GM19324 (cell line): ENCODE data around the gene PAAF1.
A peak's percentile ranks its signal among the peaks of the same experiment; 100 is the strongest.

Experiments
- ATAC-seq: cut with Tn5 transposase; IDR thresholded peaks from one replicate; pipeline ENCODE4 v1.9.1; 2021; ENCODE audit warnings: mild to moderate bottlenecking, moderate library complexity; ENCODE audit not compliant: unreplicated experiment, low FRiP score

The PAAF1 gene, protein sequence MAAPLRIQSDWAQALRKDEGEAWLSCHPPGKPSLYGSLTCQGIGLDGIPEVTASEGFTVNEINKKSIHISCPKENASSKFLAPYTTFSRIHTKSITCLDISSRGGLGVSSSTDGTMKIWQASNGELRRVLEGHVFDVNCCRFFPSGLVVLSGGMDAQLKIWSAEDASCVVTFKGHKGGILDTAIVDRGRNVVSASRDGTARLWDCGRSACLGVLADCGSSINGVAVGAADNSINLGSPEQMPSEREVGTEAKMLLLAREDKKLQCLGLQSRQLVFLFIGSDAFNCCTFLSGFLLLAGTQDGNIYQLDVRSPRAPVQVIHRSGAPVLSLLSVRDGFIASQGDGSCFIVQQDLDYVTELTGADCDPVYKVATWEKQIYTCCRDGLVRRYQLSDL

DNA sequence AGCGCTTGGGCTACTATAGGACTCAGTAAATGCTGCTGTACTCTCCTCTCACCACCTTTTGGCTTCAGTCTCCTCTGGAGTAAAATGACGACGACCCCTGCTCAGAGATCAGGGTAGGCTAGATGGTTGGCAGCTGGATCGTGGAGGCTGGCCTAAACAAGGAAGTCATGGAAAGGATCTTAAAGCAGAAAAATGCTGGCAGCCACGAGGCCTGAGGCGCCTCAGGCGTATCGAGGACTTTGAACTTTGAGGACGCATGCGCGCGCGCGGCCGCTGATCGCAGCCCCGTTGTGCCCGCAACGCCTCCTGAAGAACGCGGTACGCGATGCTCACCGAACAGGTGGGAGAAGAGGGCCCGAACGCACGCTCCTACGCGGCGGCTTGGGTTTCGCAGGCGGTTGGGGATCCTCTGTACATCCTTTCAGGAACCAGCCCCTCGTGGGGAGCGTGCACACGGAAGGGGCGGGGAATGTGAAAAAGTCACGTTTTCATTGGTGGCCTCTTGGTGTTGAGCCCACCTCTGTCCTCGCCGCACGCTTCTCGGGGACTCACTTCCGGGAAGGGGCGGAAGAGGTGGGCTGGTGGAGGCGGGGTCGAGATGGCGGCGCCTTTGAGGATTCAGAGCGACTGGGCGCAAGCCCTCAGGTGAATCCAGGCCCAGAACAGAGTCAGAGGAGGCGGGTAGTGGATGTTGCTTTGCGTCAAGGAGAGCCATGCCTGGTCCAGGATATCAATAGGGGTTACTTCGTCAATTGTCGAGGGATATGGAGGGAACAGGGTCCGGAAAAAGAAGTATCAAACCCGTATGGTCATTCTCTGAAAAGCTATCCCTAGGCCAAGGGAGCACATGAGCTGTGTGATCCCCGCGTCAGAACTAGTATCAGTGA lies at the start of gene PAAF1, which contains the start of gene COA4:
TSS of gene PAAF1 (plus strand) at position 576 of the 887 bp plus-strand sequence. CDS start at position 599, 23 bp downstream.
TSS of gene COA4 (minus strand) at position 423 of the 887 bp plus-strand sequence. CDS start 3,468 bp downstream, outside the sequence.
- peak; percentile 98 for ATAC-seq

DNA sequence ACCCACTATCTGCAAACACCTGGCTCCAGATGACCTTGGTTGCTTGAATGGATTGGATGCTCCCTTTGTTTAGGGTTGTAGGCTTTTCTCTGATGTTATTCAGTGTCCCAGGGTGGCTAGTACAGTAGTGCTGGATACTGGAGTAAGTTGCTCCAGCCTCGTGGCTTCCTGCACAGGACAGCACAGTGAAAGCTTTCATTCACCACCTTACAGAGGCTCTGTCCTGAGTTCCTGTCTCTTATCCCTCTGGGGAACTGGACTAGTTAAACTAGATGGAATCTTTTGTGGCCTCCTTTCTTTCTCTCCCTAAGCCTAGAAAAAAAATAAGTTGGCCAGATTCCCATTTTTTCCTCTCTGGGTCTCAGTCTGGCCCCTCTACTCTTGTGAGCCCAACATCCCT lies 46.5 kb upstream of the PAAF1 start:
- no peak for ATAC-seq

DNA sequence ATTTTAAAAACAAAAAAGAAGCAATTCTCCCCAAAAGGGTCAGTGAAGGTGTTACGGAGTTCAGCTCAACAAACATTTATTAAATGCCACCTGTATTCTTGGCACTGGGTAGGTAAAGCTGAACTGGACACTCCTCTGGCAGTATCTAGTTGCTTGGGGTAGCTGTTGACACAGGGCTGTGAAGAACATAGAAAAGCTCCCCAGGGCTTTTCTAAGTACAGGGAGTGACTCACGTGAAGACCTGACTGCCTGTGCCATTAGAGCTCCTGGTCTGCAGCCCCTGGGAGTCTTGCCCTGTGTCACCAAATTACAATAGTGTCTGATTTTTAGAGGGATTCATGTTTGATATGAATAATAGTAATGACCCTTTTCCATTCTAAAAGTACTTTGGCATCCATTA lies 43.7 kb upstream of the PAAF1 start:
- ATAC-seq: no peak

DNA sequence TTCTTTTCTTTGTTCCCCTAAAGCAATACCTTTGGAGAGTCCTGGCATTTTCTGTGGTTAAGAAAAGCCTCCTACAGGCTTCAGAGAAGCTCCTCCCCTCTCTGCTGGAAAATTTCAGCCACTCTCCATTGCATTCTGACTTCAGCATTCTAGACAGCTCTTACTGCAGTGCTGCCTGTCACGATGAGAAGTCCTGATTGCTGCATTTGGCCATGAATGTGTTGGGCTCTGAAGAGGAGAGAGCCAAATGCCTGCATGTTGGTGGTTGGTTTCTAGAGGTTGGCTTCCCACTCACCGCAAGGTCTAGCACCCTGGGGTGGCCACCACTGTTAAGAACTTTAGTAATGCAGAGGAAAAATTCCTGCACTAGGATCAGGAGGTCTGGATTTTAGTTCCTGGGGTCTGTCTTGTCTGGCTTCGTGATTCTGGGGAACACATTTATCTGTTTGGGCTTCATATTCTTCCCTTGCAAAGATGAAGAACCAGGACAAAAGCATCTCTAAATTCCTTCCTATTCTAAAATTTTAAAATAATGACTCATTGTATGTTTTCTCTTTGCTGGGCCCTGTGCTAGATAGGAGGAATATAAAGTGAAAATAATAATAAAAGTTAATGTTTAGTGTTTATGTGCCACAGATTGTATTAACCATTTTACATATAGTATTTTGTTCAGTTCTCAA lies 38.2 kb upstream of the PAAF1 start:
- ATAC-seq: no peak

DNA sequence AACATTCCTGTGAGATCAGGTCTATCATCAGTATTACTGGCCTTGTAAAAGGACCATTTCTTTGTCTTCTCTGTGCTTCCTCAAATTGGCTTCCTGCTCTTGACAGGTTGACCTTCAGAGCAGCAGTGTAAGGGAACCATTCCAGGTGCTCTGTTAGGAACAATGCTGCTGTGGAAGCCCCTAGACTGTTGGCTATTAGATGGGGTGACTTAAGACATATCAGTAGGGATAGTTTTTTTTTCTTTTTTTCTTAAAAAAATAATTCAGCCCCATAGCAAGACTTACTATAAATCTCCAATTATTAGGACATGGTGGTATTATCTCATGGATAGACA lies 37.7 kb upstream of the PAAF1 start:
- no peak for ATAC-seq

DNA sequence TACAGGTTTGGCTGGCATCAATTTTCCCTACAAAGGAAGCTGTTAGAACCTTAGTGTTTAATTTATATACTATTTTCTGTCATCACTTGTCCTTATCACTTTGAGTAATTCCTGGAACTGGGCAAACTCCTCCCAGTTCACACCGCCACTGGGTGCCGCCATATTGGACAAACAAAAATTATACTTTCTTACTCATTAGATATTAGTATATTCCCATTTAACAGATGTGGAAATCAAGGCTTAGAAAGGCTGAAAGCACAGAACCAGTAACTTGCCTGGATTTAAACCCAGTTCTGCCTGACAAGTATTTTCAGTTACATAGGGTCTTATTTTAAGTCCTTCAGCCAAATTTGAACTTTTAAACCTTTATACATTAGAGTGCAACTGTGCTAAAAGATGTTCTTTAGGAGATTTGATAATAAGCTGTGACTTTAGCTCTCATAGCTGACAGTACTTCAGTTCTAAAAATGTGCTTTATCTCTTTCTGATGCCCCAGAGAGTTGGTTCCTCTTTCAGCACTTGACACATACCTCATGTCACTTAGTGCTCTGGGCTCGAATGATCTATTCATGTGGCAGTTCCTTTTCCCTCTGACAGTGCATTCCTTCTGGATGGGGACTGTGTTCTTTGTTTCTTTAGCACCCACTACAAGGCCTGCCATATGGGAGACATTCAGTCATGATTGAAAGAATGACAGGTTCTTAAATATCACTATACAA lies 25.6 kb upstream of the PAAF1 start:
- no peak for ATAC-seq

DNA sequence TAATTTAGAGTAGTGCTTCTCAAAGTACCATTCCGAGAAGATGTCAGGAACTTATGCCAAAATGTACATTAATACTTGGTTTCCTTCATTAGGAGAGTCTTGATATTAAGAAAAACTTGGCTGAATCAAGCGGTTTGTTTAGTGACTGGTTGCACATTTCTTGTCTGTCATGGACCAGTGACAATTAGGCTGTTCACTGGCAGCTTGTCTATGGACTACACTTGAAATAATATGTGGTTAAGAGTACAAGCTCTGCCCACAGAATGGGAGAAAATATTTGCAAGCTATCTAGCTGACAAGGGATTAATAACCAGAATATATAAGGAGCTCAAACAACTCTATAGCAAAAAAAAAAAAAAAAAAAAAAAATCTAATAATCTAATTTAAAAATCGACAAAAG lies 24.8 kb upstream of the PAAF1 start:
- no peak for ATAC-seq

DNA sequence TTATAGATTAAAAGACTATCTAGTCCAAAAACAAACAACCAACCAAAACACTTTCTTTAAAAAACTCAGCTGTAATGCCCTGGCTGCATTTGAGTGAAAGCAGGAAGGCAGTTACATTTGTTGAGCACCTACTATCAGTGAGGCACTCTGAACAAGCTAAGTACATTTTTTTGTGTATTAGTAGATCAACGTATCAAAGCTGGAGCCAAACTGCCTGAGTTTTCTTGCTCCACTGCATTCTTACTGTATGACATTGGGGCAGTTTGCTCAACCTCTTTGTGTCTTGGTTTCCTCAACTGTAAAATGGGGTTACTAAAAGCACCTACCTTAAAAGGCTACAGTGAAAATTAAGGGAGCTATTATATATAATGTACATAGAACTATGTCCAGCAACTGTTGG lies 22.1 kb upstream of the PAAF1 start:
- ATAC-seq: no peak

DNA sequence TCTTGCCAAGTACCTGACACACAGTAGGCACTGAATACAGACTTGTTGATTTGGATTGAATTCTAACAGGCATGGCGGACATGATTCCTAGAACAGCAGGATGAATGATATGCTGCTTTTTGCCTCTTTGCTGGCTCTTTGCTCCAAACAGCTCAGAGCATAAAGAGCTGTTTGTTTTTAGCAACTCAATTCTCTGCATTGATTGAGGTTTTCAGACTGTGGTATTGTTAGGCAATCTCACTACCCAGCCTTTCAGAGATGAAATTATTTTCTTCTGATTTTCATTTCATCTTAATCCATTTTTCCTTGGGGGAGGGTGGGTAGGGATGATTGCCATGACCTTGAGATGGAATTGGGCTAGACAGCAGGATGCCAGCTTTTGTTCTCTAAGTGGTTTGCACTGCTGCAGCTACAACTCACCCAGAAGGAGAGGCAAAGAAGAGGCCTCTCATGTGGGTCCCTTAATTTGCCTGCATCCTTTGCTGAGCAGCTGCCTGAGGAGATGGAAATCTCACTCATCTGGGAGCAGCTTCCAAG lies 20.7 kb upstream of the PAAF1 start:
- no peak for ATAC-seq

DNA sequence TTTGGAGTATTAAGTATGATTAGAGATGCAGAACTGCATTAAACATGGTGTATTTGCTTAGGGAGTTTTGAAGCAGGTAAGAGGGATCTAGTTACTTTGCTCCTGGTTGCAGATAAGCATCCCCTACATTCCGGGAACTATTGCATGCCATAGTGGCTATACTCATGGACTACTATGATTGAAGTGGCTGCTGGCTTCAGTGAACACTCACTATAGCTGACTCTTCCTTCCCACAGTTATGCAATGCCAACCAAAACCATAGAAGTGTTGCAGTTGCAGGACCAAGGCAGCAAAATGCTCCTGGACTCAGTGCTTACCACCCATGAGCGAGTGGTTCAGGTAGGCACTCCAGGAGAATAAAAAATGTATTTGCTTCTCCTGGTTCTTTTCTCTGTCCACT lies 17.1 kb upstream of the PAAF1 start:
- no peak for ATAC-seq

DNA sequence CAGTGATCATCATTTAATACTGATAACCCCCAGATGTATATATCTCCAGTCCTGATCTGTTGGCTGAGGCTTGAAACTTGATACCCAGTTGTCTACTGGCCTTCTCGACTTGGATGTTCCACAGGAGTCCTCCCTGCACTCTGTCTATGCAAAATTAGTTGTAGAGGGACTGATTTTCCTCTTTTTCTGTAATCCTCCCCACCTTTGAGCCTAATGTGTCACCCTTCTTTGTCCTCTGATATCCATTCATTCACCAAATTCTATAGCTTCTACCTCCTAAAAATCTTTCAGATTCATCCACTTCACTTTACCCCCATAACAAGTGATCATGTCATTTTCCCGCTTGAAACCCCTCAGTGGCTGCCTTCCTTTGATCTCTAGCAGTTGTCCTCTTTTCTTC lies 16.6 kb upstream of the PAAF1 start:
- no peak for ATAC-seq

DNA sequence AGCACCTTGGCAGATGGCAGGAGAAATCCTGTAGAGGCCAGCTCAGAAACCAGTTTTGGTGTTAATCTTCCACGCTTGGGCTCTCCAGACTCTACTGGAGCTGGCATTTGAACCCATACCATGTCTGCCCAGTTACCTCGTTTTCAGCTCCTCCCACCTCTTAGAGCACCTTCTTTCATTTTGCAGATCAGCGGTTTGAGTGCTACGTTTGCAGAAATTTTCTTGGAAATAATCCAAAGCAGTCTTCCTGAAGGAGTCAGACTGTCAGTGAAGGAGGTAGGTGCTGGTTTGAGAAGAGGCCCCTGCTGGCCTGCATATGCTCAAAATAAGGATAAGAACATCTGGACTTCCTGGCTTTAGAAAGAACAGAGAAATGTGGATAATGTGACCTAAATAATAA lies 13.8 kb upstream of the PAAF1 start:
- ATAC-seq: no peak

DNA sequence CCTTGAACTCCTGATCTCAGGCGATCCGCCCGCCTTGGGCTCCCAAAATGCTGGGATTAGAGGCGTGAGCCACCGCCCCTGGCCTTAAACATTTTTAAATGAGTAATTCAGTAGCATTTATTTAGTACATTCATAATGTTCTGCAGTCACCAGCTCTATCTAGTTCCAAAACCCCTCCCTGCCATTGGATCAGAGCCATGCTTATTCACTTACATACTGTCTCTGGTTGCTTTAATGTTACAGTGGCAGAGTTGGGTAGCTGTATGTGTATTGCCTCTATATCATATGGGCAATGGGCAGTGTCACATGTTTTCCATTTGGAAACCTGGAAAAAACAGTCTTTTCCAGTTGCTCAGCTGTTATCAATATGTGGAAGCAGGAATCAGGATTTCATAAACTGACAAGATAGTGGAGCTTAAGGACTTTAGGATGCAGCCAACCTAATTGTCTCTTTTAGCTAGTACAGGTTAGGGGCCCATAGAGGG lies 10.7 kb upstream of the PAAF1 start:
- ATAC-seq: no peak

DNA sequence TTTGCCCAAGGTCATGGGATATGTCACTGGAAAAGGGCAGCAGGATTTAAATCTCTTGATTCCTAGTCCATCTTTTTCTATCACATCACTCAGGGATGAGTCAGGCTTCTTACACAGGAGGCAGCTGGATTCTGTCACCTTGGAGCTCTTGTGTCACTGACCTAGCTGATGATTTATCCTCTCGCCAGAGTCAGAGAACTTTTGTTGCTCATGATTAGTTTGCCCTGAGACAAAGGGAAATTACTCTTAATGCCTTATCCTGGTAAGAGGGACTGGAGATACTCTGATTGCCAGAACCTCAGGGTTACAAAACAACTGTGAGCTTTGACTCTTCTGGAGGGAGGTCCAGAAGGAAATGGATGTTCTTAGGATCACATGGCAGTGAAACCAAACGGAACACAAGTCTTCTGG lies 10.2 kb upstream of the PAAF1 start:
- no peak for ATAC-seq

DNA sequence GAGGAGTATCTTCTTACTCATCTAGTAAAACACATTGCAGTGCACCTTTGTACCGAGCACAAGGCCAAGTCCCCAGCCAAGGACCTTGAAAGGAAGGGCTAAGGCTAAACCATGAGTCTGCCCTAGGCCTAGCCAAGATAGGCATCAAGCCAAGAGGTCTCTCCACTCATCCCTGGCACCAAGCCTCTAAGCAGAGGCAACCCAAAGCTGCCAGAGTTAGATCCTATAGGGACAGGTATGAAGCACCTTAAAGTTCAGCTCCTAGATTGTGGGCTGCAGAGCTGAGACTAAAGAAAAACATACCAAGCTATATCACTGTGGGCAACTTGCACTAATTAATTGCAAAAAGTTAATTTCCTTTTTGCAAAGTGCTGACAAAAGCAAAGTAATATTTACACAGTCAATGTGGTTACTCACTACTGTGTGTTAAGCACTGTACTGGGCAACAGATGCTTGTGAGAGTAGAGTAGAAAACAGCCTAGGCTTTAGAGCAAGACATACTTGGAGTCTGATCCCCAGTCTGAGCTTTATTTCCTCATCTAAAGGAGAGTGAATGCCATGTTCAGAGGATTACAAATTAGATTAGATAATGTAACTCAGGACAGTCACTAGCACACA lies 7.4 kb upstream of the PAAF1 start:
- no peak for ATAC-seq

DNA sequence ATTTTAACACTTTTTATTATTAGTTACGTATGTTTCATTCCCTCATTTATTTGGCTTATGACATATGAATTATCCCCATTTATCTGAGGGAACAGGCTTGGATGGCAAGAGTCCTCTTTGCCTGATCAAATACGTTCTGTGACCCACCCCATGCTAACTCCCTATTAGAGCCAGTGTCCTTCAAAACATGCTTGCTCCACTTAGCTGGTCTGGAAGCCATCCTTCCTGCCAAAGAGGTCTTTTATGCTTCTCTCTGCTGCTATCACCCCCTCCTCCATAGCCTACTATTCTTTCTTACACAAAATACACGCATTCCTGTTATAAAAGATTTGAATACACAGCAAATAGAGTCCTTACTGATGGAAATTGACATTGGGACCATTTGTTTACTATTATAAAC lies 6.5 kb upstream of the PAAF1 start:
- no peak for ATAC-seq

DNA sequence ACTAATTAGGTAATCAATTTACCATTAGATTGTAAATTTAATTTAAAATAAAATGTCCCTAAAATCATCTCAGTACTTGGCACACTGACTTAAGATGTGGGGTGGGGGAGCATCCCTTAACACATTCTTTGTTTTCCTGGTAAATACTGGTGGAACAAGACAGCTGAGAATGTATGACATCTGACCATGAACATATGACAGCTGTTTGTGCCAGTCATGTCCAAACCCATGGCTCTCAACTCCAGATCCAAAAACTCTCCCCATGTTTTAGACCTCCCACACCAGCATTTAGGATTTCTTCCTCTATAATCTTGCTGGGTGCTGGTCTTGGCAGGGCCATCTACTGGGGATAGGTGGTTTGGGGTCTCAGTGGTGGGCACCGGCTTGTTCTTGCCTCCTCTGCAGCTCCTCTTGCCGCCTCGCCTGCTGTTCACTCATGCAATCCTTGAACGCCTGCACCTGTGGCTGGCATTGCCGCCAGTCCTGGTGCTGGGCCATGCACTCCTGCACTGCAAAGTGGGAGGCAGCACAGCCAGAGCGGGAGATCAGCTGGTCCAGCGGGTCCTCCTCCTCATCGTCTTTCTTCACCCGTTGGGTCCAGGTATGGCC lies 3.9 kb upstream of the PAAF1 start:
- no peak for ATAC-seq

DNA sequence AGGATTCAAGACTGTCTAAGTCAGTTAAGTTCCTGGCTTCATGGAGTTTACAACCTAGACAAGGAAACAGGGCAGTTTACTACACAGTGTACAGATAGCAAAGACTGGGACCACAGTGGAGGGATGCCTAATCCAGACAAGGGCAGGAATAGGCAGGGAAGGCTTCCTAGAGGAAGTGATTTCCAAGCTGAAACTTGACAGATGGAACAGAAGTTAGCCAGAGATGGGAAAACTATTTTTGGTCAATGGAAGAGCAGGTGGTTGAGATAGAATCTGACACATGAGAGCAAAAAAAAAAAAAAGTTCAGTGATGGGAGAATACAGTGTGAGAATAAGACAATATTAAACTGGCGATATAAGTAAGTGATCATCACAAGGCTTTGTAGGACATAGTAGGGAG lies 1.4 kb upstream of the PAAF1 start:
- ATAC-seq: no peak

DNA sequence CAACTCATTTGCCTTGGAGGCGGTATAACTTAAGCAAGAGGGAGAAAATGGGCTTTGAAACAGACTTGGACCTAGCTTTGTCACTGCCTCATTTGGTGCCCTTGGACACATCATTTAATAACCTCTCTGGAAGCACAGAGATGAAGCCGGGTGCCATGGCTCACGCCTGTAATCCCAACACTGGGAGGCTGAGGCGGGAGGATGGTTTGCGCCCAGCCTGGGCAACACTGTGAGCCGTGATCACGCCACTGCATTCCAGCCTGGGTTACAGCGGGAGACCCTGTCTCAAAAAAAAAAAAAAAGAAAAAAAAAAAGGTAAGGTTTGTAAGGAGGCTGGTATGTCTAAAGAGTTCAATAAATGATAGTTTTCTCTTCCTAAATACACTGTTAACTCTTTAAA lies 959 bp upstream of the PAAF1 start:
- ATAC-seq: no peak
